Measurements from ENCODE around the gene C6orf136.

Gene C6orf136

DNA sequence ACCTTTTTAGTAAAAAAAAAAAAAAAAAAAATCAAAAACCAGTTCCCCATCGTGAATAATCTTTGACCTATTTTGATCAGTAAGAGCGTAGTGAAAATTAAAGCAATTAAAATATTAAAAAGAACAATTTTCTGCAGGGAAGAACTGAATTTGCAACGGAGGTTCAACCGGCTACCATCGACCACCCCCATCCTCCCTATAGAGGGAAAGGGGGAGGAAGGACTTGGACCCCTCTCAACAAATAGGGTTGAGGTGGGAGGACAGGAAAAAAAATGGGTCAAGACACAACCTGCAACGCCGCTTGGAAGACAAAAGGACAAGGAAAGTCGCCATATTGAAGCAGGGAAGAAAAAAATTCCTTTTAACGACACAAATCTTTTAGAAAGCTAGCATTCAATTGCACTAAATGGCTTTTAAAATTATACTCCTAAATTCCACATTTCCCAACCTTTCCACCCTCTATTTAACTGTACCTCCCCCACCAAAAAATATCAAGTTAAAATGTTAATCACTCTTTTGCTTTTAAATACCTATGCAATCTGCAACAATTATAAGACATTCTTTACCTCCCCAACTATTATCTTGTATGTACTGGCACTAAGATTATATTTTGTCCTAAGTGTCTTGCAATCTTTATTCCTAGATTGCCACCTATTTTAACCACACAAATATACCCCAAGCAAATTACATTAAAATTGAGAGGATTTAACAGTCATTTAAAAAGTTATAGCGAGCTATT lies 31.5 kb upstream of the C6orf136 start:
- no peak for DNase-seq (ENCODE audit: low read depth in 2 of 2)

DNA sequence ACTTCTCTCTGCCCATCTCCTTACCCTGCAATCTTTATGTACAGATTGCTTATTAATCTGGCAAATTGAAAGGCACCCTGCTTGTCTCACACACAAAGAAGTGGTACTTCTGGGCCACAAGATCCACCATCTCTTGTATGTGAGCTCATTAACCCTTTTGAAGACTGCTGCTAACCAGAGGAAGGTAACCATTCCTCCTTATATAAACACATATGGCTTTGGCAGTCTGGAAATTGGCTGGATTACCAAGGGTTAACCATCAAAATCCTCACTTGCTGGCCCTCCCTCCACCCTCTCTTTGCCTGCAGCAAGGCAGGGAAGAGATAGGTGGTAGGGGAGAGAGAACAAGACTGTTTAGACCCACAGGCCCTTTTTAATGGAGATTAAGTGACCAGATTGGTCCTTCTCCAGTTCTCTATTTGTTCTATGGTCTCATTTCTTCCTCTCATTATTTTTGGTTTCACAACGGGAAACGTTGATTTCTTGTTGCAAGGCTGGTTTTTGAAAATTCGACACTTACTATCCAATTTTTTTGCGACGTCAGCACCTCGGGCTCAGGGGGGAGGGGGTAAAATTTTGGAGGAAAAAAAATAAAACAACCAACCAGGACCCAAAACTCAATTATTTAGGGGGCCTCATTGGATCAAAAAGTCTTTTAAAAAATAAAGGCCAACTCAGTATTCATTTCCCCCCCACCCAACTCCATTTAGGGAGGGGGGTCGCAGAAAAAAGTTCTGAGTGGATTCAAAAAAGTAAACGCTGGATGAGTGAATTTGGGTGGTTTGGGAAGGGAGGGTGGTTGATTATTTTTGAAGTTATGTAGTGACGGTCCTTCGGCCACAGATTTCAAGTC lies 30.7 kb upstream of the C6orf136 start:
- DNase-seq (ENCODE audit: low read depth in 2 of 2) = no peak

DNA sequence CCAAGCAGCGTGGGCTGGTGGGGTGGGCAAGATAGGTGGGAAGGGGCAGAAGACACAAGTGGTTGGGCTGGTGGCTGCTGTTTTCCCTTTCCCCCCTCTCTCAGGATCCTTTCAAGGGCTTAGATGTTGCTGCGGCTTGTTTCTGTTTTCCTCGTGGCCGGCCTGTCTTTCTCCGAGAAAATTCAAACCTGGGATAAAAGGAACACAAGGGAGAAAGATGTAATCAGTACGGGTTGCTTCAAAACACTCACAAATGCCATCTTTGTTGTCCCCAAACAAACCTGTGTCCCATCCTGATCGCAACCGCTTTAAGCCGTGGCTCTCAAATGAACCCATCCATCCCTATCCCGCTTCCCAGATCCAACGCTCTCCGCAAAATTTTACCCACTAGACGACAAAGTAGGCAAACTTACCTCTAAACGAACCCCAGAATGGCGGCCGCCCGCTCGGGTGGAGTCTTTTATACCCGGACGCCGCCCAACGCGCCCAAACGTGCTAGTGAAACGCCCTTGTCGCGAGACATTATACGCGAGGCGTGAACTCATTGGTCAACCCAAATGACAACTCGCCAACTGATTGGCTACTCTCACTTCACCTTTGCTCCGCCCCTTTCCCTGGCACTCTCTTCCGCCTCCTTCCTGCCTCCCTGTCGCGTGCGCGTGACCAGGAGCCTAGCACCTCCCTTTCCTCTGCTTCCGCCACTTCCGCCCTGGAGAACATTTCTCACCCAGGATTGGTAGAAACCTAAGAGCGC lies 29.9 kb upstream of the C6orf136 start, which contains the start of gene PPP1R10:
TSS of gene PPP1R10 (minus strand) at position 433 of the 754 bp plus-strand sequence. CDS start 7,299 bp downstream, outside the sequence.
- peak; percentile 94 to 97 for DNase-seq (ENCODE audit: low read depth in 2 of 2)

DNA sequence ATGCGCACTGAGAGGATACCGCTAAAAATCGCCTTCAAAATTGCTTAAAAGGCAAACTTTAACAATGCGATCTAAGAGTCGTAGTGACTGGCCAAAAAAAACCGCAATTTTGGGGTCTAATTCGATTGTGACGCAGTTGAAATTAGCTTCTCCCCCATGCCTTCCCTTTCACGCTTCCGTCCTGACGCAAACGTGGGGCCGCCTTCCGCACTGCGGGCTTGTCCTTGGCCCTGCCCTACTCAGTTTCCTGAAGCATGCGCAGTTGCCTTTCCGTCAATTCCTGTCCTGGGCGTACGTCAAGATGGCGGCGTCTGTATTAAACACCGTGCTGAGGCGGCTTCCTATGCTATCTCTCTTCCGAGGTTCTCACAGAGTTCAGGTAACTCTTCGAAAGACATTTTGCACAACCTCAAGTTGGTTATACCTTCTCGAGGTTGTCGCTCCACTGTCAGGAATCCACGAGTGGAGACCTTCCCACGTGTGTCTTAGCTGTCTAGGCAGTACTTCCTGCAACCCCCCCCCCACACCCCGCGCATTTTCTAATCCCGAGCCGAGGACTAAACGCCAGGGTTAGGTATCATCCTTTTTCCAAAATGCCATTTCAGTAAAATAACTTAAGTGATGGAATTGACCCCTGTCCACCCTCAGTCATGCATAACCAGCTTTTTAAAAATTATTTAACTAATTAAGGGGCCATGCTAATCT lies 29.2 kb upstream of the C6orf136 start, which contains the start of gene MRPS18B:
TSS of gene MRPS18B (plus strand) at position 276 of the 705 bp plus-strand sequence. CDS start at position 302, 26 bp downstream.
- DNase-seq (ENCODE audit: low read depth in 2 of 2) = peak; percentile 94 to 97

DNA sequence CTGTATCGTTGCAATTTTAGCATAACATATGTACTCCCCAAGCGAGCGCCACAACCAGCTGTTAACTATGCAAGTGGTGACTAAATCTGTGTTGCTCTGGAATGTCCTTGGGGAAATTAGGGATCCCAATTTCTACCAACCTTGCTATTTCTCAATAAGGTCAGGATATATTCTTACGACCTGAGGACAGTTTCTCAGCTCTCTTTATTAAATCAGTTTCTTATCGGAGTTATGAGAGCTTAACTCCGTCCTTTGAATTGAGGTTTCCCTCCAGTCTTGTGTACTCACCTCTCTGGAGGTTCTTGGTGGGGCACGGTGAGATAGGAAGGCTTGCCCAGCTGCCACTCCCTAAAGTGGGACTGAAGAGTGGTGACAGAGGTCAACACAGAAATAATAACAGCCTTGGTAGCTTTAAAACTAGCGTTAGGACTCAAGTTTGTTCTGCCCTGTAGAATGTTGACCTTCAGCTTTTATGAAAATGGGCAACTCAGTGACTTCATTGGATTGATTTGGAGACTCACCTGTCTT lies 28.6 kb upstream of the C6orf136 start:
- no peak for DNase-seq (ENCODE audit: low read depth in 2 of 2)

DNA sequence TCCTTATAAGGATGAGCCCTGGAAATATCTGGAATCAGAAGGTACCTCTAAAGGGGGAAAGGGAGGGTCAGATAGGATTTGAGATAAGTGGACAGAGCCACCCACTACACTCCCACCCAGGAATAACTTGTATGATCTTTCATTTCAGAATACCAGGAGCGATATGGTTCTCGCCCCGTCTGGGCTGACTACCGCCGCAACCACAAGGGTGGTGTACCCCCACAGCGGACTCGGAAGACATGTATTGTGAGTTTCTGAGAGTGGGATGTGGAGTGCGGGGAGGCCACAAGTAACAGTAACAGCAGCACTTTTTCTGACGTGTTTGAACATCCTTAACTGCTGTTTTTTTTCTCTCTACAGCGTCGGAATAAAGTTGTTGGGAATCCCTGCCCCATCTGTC lies 27.4 kb upstream of the C6orf136 start:
- DNase-seq (ENCODE audit: low read depth in 2 of 2) = no peak

DNA sequence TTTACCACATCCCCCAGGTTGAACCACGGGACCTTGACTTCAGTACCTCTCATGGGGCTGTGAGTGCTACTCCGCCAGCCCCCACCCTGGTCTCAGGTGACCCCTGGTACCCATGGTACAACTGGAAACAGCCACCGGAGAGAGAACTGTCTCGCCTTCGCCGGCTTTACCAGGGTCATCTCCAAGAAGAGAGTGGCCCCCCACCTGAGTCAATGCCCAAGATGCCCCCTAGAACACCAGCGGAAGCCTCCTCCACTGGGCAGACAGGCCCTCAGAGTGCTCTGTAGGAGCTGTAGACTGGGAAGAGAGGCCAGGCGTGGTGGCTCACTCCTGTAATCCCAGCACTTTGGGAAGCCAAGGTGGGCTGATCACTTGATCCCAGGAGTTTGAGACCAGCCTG lies 21.4 kb upstream of the C6orf136 start:
- no peak for DNase-seq (ENCODE audit: low read depth in 2 of 2)

DNA sequence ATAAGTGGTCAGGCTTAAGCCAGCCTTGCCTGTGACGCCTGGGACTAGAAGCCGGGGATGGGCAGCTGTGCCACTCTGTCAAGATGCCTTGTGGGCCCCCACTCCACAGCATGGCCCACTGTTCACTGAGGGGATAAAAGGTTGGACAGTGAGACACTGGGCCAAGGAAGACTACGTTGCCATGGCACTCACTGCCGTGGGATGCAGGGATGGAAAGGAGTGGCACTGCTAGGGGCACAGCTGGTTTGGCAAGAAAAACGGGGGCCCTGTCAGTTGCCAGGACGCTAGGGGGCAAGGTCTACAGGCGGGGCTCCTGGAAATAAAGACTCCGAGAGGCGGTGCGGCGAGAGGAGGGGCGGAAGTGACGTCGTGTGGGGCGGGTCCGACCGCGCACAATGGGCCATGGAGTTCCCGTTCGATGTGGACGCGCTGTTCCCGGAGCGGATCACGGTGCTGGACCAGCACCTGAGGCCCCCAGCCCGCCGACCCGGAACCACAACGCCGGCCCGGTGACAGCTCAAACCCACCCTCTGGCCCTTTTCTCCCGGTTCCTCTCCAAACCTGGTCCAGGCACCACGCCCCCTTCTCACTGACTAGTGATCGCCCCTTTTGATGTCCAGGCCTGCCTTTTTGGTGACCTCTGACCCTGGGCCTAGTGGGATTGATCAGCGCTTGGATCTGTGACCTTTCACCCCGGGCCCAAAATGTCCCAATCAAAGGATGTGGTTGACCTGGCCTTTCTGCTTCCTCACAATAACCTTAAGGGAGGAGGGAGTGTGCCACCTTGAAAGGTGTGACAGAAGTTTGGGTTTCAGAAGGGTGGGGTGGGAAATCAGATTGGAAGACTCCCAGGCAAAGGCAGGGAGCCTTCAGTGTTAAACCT lies 20.2 kb upstream of the C6orf136 start, which contains the start of gene ATAT1:
TSS of gene ATAT1 (plus strand) at position 391 of the 883 bp plus-strand sequence.
- DNase-seq (ENCODE audit: low read depth in 2 of 2) = peak; percentile 80 to 83

DNA sequence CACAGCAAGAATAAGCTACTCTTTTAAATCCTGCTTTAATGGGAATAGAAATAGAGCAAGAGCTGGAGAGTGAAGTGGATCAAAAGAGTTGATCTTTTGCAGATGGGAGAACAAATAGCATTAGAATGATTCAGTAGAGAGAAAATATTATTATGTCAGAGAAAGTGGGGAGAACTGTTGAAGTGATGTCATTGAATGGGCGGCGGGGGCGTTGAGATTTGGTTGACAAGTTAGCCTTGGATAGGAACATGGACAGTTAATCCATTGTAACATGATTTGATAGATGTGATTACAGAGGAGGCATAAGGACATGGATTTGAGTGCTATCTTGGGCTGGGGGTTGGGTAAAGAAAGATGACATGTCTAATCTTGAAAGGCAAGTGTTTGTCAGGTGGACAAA lies 11.1 kb upstream of the C6orf136 start:
- no peak for DNase-seq (ENCODE audit: low read depth in 2 of 2)

DNA sequence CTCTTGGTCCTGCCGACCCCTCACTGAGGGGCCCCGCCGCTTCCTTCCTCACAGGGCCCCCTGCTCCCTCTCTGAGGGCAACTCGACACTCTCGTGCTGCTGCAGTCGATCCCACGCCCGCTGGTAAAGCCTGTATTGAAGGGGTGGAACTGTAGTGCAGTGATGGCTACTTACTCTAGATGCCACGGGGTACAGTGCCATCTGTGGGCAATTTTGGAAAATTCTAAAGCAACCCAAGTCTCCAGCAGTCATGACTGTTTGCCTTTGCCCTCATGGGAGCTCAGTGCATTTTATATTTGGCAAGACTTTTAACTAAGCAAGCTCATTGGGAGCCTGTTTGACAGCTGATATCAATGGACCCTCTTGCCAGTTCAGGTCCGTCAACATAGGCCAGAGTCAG lies 6.5 kb upstream of the C6orf136 start:
- DNase-seq (ENCODE audit: low read depth in 2 of 2) = no peak

DNA sequence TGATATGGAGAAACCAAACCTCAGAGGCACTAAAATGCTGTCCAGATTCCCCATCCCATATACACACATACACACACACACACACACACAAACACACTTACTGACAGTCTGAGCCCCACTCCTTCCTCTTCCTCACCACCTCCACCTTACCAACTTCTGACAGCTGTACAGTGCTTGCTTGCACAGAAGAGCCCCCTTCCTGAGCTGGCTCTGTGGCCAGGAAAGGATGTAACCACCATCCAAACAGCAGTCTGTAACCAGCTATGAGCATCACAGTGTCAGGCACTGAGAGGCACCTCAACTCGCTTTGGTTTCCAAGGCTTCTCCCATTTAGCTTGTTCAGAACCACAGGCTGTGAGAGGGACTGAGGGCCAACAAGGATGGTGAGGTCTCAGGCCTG lies 5.9 kb upstream of the C6orf136 start:
- DNase-seq (ENCODE audit: low read depth in 2 of 2) = no peak

DNA sequence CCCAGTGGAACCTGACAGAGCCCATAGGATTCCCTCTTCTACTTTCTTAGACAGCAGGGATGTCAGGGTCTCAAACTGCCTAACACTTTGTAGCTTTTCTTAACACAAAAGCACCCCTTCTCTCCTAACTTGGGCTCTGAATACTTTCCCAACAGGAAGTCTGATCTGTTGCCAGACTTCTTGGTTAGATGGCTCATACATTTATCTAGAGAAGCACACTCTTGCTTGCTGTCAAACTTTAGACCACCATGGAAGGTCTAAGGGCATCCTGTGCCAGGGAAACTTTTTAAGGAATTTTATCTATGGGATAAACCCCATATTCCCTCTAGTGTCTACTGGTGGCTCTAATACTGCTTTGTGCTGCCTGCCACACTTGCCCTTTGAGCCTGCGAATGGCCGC lies 3.3 kb upstream of the C6orf136 start:
- no peak for DNase-seq (ENCODE audit: low read depth in 2 of 2)

DNA sequence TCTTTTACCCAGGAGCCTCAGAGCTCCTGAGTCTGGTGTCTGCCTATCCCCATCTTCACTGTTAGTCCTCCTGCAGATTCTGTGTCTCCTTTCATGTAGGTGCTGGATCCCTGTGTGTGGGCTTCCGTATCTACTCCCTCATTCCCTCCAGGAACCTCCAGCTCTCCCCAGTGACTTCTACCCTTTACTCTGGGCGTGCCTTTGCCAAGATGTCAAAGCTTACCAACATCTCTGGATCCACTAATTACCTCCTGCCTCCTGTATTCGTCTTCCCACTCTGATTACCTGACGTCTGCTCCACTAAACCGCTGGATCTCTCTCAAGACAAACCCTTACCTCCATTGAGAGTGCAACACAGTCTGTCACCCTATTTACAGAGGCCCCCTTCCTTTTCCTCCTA lies 2.2 kb upstream of the C6orf136 start:
- DNase-seq (ENCODE audit: low read depth in 2 of 2) = no peak

DNA sequence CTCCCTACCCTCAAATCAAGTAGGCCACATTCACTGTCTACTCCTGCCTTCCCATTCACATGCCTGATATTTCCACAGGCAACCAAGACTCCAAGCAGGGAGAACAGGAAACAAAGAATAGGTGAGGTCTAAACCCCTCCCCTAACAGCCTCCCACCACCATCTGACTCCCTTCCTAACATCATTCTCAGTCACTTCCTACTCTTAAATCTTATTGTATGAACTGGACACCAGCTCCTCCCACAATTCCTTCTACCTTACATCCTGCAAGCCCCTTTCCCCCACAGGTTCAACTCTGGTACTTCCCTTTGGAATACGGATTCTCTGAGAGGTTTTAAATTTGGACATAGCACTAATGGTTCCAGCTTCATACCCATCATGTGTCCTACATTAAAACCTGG lies 944 bp upstream of the C6orf136 start:
- no peak for DNase-seq (ENCODE audit: low read depth in 2 of 2)

DNA sequence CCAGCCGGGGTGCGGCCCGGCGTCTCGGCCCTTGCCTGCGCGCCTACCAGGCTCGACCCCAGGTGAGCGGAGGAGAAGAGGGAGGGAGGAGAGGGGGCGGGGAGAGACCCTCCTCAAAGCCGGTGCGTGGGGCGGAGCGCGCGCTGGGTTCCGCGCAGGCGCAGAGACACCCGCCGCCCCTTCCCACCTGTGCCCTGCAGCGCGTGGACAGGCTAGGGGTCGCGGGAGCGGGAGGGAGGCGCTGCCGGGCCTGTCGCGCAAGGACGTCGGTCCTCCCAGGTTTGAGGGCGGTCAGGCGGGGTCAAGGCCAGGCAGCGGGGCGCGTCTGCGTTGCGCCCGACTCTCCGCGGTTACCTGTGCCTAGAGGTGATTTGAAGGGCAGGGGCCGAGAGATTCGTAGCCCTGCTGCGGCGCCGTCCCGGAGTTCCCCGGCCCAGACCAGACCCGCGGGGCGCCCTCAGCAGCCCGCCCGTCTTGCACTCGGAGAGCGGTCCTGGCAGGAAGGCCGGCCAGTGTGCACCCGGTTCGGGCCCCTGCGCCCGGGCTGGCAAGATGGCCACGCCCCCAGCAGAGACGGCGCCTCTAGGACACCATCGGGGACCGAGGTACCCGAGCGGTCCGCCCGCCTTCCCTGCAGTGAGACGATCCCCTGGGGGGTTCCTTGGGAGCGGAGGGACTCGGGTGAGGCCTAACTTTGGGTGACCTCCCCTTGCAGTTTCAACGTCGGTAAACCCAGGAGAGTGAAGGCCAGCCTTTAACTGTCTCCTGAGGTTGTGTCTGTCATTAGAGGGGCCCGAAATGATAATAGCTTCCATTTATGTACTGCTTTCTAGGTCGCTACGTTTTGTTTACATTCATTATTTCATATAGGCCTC lies 546 bp downstream of the C6orf136 start:
- DNase-seq (ENCODE audit: low read depth in 2 of 2) = peak; percentile 37 to 56

DNA sequence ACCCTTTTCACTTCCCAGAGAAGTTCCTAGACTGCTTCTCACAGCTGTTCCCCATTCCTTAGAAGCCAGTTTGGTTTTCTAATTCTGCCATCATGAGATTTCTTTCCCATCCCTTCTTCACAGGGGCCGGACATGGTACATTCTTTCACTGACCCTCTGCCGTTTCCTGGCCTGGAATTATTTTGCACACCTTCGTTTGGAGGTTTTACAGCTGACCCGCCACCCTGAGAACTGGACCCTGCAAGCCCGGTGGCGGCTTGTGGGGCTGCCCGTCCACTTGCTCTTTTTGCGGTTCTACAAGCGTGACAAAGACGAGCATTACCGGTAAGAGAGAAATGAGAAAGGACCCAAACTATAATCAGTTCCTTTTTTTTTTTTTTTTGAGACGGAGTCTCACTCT lies 4.2 kb downstream of the C6orf136 start:
- no peak for DNase-seq (ENCODE audit: low read depth in 2 of 2)

DNA sequence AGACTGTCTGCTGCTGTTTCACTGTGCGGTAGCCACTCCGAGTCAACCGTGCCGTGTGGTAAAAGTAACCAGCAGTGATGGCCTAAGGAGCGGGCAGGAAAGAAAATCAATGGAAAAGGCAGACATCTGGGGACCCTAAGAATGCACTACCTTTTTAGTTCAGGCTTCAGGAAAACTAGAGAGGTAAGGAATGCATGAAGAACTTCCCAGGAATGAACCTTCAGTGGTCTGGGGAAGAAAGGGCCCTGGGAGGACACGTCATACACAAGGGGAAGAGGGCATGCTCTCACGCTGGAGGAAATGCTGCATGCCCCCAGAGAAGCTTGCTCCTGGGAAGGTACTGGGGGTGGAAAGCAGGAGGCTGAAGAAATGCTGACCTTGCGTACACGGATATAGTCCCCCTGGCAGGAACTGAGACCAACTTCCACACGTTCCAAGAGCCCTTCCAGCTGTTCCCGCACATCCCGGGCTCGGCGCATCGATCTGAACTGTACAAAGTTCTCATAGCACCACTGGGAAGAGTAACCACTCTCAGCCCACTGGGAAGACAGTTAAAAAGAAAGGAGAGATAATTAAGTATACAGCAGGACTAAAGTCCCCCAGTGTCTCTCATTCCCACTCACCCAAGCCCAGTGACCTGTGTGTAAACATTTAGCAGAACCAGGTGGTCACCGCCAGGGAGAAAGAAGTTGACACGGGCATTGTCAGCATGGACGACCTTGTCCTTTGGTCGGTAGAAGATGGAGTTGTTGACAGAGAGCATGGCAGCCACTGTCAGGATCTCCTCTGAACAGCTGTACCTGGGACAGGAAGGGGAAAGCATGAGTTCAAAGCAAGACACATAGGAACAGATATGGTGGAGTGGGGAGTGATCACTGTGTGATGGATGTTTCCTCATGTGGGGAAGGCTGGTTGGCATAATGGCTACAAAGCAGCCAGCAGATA lies 8.1 kb downstream of the C6orf136 start:
- no peak for DNase-seq (ENCODE audit: low read depth in 2 of 2)

DNA sequence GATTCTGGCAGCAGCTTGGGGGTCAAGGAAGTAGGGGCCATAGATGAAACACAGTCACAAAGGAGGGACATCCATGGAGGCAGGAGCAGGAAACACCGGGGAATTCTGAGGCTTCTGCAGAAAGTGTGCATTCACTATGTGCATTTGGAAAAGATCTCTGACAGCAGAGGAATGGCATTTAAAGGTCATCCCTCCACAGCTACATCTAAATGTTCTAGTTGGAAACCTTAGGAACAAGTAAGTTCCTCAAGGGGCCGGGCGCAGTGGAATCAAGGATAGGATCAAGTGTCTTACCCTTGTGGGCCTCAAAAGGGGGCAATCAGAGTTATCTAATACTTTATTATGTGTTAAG lies 8.8 kb downstream of the C6orf136 start:
- DNase-seq (ENCODE audit: low read depth in 2 of 2) = no peak

All from stimulated activated CD8-positive, alpha-beta memory T cell treated with anti-CD3 and anti-CD28 coated beads, Interleukin-2, amount 100 ng/mL, for 1 hour (primary cell).